Endothelial cell of umbilical vein (primary cell): ENCODE results near the gene GNMT.

Experiments used
- CTCF ChIP-seq, 2 donors: IDR thresholded peaks; 1 replicate in 1 of 2; 2 replicates in 1 of 2; pipeline ENCODE4 v1.5.1; 2011; ENCODE audit warnings: low read length in 2 of 2, mild to moderate bottlenecking in 2 of 2, moderate library complexity in 2 of 2, control low read depth in 1 of 2, inconsistent platforms in 1 of 2, low read depth in 1 of 2; ENCODE audit not compliant: insufficient read depth in 1 of 2; ENCODE audit errors: extremely low read depth in 1 of 2
- JUN ChIP-seq: IDR thresholded peaks from 2 replicates; pipeline ENCODE4 v1.6.1; 2011; ENCODE audit warnings: borderline replicate concordance, low read depth; ENCODE audit not compliant: insufficient read length, insufficient read depth
- POLR2A ChIP-seq: IDR thresholded peaks from 2 replicates; pipeline ENCODE4 v1.6.1; 2012; ENCODE audit warnings: low read depth, mild to moderate bottlenecking, control low read depth, low read length

GRCh38 chr6:42967228-42967627 is 6.7 kb downstream of the GNMT start:
- TF ChIP-seq CTCF (IDR thresholded peaks at IDR 0.05; ENCODE audit: extremely low read depth in 1 of 2, insufficient read depth in 1 of 2, low read depth in 1 of 2, low read length in 2 of 2): no peak
- TF ChIP-seq JUN: no peak
- TF ChIP-seq POLR2A: no peak
